Kasumi-1 (cell line): ENCODE measurements around the gene RGS12.

Experiments used
- DNase-seq, 2 experiments: peaks; one replicate each; lab custom pipeline; 2025; lab: John Stamatoyannopoulos, UW

Gene RGS12

DNA sequence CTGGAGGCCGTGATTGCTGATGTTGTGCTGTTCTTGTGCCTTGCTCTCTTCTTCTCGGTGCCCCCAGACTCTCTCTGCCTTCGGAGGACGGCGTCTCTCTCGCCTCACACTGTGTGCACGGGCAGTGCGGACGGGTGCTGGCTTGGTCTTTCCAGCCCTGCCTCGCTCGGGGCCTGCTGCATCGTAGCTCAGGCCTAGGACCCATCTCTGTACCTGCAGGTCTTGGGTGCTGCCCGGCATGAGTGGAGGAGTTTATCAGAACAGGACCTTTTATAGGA, 18.2 kb downstream of the RGS12 start:
- DNase-seq = no peak

- DNase-seq = no peak
These were observed 18.8 kb downstream of the RGS12 start for GRCh38 chr4:3311489-3312171.

- no peak for DNase-seq
These were observed 19.5 kb downstream of the RGS12 start for GRCh38 chr4:3312362-3312761.

- DNase-seq = no peak
These were observed 20.3 kb downstream of the RGS12 start for GRCh38 chr4:3313139-3313538.

GRCh38 chr4:3313556-3314228, 20.9 kb downstream of the RGS12 start:
- DNase-seq = no peak

GRCh38 chr4:3314706-3315260, 22.0 kb downstream of the RGS12 start:
- no peak for DNase-seq

GRCh38 chr4:3315566-3315965, 22.7 kb downstream of the RGS12 start:
- DNase-seq = no peak

DNA sequence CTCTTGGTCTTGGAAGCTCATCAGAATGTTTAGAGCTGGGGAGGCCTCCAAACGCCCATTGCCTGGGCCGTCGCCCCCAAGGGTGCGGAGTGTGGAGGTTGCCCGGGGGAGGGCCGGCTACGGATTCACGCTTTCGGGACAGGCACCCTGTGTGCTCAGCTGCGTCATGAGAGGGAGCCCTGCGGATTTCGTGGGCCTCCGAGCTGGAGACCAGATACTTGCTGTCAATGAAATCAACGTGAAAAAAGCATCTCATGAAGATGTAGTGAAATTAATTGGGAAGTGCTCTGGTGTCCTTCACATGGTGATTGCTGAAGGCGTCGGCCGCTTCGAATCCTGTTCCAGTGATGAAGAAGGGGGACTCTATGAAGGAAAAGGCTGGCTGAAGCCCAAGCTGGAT, 23.3 kb downstream of the RGS12 start:
- no peak for DNase-seq

DNA sequence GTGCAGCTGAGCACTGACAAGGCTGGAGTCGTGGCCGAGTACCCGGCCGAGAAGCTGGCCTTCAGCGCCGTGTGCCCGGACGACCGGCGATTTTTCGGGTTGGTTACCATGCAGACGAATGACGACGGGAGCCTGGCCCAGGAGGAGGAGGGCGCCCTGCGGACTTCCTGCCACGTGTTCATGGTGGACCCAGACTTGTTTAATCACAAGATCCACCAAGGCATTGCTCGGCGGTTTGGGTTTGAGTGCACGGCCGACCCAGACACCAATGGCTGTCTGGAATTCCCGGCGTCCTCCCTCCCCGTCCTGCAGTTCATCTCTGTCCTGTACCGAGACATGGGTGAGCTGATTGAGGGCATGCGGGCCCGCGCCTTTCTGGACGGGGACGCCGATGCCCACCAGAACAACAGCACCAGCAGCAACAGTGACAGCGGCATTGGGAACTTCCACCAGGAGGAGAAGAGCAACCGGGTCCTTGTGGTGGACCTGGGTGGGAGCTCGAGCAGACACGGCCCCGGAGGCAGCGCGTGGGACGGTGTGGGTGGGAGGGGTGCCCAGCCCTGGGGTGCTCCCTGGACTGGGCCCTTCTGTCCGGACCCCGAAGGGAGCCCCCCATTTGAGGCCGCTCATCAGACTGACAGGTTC, 24.3 kb downstream of the RGS12 start:
- no peak for DNase-seq

DNA sequence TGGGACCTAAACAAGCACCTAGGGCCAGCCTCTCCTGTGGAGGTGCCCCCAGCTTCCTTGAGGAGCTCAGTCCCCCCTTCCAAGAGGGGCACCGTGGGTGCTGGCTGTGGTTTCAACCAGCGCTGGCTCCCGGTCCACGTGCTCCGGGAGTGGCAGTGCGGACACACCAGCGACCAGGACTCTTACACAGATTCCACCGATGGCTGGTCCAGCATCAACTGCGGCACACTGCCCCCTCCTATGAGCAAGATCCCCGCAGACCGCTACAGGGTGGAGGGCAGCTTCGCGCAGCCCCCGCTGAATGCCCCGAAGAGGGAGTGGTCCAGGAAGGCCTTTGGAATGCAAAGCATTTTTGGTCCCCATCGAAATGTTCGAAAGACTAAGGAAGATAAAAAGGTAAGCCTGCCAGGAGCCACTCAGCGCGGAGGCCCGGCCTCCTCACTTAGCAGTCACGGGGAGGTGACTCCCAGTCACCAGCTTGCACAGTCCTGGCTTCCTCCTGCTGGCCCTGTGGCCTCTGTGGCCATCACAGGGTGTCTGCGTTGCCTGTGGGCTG, 24.9 kb downstream of the RGS12 start:
- no peak for DNase-seq

- no peak for DNase-seq
These were observed 25.8 kb downstream of the RGS12 start for GRCh38 chr4:3318561-3319021.

DNA sequence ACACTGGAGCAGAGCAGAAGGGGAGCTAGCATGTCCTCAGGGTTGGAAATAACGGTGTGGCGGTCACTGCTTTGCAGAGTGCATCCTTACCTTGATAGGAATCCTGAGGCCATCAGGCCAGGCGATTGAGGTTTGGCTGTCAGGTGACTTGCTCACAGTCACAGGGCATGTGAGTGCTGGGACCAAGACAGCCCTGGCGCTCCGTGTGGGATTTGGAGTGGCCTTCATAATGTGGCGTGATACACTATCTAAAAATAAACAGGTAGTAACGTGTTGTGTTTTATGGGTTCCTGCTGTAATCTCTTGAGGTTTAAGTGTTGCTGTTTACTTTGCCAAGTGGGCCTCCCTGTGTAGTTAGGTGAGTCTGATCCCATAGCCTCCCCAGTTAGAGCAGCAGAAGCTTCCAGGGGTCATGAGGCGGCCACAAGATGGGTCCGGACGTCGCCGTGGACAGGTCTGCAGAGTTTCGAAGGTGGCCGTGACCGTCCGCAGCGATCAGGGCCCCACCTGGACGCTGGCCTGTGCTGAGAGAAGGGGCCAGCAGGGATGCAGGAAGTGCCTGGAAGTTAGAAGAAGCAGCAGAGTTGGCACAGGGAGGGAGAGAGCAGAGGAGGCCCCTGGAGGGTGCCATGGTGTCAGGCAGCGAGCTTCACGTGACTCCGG, 27.7 kb downstream of the RGS12 start:
- no peak for DNase-seq

DNA sequence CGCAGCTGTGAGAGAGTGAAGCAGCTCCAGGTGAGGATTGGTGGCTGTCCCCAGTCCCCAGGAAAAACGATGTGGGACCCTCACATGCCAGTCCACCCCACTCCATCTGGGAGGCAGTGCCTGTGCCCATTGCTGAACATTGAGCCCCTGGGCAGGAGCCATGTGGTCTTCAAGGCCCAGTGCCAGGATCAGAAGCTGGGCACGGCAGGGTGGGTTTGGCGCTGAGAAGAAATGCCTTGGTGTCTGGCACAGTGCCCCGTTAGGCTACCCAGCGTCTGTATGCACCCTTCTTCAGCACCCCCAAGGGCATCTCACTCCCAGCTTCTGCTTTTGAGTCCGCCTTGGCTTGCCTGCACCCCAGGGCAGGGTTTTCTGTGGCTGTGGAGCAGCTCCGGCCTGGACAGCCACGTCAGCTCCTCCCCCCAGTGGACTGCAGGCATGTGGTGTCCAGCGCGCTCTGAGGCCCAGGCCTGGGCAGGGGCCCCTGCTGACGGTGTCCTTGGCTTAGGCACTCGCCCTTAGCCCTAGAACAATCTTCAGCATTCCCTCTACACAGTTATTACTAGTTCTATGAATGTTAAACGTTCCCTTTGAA, 28.6 kb downstream of the RGS12 start:
- DNase-seq = no peak

GRCh38 chr4:3322059-3322550, 29.3 kb downstream of the RGS12 start:
- no peak for DNase-seq

- no peak for DNase-seq
These were observed 30.3 kb downstream of the RGS12 start for GRCh38 chr4:3323071-3323481.

- no peak for DNase-seq
These were observed 31.4 kb downstream of the RGS12 start for GRCh38 chr4:3324093-3324815.

GRCh38 chr4:3328814-3329663, 36.2 kb downstream of the RGS12 start:
- DNase-seq = no peak

DNA sequence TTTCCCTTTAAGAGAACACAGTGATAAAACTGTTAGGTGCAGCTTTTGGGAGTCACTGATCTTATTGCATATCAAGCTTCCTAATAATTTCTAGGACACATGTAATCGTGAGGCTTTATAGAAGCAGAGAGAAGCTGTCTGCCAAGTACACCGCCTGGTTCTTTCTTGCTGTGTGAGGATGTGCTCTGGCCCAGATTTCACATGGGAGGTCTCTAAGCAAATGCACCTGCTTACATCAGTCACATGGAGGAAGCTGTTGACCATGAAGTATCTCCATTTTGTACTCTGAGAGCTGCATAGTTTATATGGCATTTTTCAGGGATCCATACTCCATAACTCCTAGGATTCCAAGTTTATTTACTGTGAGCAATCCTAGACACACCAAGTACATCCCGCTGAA, 37.1 kb downstream of the RGS12 start:
- no peak for DNase-seq

DNA sequence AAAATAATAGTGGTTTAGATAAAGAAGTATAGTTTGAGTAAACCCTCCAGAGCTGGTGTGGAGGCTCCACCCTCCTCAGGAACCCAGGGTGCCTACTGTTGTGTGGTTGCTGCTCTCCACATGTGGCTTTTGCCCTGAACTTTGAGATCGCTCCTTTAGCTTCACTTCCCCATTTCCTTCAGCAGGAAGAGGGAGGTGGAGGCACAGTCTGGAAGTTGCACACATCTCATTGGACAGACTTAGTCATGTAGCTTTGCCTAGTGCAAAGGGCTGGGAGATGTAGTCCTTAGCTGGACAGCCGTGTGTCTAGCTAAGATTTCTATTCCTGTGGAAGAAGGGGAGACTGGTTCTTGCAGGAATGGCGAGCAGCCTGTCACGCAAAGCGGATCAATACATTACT, 37.9 kb downstream of the RGS12 start:
- peak; percentile 86 to 90 for DNase-seq
